Measurements from ENCODE around the gene NCAPD3.

Gene NCAPD3

GRCh38 chr11:134223836-134224709, at the start of gene NCAPD3, which contains the start of gene VPS26B:
NCAPD3 (minus strand) TSS chr11:134223967; CDS start chr11:134223926, 41 bp downstream.
VPS26B (plus strand) TSS chr11:134224671; CDS start chr11:134225123, 452 bp downstream.
- TF ChIP-seq CTCF (IDR thresholded peaks at IDR 0.05; ENCODE audit: low read depth, low read length, missing control alignments): peak; percentile 5
- in situ Hi-C loops (cut with HindIII; ENCODE audit: low sequenced_read_pairs): no loop called here
- peak within 1 kb of the TSS; percentile 94 for H3K4me3 ChIP-seq (ENCODE audit: low read depth, low read length)
- peak; percentile 91 for DNase-seq (ENCODE audit: low read depth)

DNA sequence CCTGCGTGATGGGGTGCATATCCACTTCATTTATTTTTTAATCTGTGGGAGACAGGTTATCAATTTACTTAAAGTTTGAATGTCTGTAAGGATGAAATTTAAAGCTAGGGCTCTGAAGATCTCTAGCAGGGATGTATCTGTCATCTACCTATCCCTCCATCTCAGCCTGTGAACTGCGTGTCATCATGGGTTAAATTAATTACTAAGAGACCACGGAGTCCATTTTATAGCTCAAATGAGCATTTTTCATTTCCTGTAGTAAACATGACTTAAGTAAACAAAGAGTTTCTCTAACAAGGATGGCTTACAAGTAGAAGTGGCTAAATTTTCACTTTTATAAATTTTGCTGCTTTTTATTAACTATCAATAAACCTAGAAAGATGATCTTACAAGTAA, 49.5 kb upstream of the NCAPD3 start:
- DNase-seq (ENCODE audit: low read depth): no peak
- no peak for TF ChIP-seq CTCF (IDR thresholded peaks at IDR 0.05; ENCODE audit: low read depth, low read length, missing control alignments)
- in situ Hi-C loops (cut with HindIII; ENCODE audit: low sequenced_read_pairs): no loop called here

DNA sequence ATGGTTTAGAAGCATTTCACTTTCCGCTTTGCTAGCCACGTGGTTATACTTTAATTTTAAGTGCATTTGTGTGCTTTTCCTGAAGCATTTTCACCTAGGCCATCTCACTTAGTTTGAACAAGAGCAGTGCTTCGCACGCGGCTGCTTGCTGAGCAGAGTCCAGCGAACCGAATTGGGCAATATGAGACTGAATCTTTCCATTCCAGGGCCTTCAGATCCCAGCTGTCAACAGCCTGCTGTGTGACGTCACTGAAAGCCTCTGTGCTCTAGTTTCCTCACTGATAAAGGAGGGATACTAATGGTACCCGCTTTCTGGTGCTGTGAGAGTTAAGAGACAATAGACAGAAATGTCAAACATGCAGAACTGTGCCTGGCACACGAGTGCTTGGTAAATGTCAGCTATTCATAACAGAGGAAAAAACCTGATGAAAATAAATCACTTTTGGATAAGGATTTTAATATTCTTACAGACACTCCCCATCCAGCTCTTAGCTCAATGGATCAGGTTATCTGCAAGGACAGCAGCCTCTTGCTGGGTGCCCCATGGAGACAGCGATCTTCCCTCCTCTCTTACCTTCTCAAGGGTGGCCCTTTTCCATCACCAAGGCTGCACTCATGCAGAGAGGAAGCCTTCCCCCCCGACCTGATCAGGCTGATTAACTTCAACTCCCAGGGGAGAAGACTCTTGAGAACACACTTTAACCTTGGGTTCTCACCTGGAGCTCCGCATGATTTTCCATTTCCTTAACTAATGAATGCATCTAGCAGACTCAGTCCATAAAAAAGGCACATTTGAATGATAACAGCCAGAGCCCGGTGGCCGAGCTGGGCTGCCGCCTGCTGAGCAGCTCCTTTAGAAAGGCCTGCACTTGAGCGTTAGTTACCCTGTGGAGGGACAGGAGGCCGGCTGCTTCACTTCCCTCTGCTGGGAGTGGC, 48.9 kb upstream of the NCAPD3 start:
- in situ Hi-C loops (cut with HindIII; ENCODE audit: low sequenced_read_pairs): no loop called here
- DNase-seq (ENCODE audit: low read depth): no peak

More for the DNA sequence above, 49.5 kb upstream of the NCAPD3 start:
- no peak overlapping the region for H3K4me3 ChIP-seq (ENCODE audit: low read depth, low read length)

GRCh38 chr11:134271978-134272377, 48.2 kb upstream of the NCAPD3 start:
- DNase-seq (ENCODE audit: low read depth): no peak
- no peak for TF ChIP-seq CTCF (IDR thresholded peaks at IDR 0.05; ENCODE audit: low read depth, low read length, missing control alignments)
- H3K4me3 ChIP-seq (ENCODE audit: low read depth, low read length): no peak overlapping the region
- in situ Hi-C loops (cut with HindIII; ENCODE audit: low sequenced_read_pairs): no loop called here

More for the DNA sequence above, 48.9 kb upstream of the NCAPD3 start:
- TF ChIP-seq CTCF (IDR thresholded peaks at IDR 0.05; ENCODE audit: low read depth, low read length, missing control alignments): no peak
- no peak overlapping the region for H3K4me3 ChIP-seq (ENCODE audit: low read depth, low read length)

DNA sequence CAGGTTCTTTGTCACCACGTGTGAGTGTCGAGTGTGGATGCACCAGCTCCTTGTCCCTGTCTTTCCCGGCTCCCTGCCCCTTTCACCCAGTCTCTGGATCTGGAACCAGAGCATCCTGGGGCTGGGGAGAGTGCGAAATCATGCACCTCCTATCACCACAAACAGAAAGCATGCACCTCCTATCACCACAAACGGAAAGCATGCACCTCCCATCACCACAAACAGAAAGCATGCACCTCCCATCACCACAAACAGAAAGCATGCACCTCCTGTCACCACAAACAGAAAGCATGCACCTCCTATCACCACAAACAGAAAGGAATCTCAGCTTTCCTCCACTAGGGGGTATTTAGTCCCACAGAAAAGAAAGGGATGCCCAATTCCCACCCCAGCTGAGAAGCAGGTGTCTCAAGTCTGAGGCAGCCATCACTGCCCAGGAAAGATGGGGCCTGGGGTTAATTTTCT, 46.5 kb upstream of the NCAPD3 start:
- no peak for DNase-seq (ENCODE audit: low read depth)
- H3K4me3 ChIP-seq (ENCODE audit: low read depth, low read length): no peak overlapping the region
- in situ Hi-C loops (cut with HindIII; ENCODE audit: low sequenced_read_pairs): no loop called here
- peak; percentile 26 for TF ChIP-seq CTCF (IDR thresholded peaks at IDR 0.05; ENCODE audit: low read depth, low read length, missing control alignments)

DNA sequence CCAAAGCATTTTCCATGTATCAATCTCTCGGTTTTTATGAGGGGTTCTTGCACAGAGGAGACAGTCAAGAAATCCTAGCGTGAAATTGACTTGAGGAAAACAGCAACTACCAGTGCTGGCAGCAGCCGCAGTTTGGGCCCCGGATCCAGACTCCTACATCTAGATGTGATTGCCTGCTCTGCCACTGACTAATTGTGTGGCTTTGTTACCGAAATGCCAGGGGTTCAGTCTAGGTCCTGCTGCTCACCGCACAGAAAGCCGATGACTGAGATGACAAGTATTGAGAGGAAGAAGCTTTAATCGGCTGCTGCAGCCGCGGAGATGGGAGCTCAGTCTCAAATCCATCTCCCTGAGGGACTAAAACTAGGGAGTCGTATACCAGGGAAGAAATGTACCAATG, 44.2 kb upstream of the NCAPD3 start:
- TF ChIP-seq CTCF (IDR thresholded peaks at IDR 0.05; ENCODE audit: low read depth, low read length, missing control alignments): no peak
- no peak for DNase-seq (ENCODE audit: low read depth)
- in situ Hi-C loops (cut with HindIII; ENCODE audit: low sequenced_read_pairs): no loop called here
- no peak overlapping the region for H3K4me3 ChIP-seq (ENCODE audit: low read depth, low read length)
